ENCODE data around the gene FBXL5.

DNA sequence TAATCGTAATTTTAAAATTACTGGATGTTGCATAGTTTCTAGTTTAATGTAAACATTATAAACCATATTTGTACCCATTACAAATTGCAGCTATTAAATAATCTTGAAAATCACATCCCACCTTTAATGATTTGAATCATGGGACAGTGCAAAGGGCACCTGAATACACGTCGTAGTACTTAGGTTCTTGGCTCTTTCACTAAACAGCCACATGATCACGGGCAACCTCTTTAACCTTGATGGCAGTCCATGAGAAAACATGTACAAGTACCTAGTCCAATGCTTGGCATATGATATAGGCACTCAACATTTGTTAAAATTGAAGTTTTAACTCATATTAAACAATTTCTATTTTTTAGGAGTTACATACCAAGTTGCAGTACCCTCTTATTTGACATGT is 11.8 kb upstream of the FBXL5 start:
- no peak for TF ChIP-seq POLR2A (IDR thresholded peaks at IDR 0.05)
- TF ChIP-seq, protein P1, sequence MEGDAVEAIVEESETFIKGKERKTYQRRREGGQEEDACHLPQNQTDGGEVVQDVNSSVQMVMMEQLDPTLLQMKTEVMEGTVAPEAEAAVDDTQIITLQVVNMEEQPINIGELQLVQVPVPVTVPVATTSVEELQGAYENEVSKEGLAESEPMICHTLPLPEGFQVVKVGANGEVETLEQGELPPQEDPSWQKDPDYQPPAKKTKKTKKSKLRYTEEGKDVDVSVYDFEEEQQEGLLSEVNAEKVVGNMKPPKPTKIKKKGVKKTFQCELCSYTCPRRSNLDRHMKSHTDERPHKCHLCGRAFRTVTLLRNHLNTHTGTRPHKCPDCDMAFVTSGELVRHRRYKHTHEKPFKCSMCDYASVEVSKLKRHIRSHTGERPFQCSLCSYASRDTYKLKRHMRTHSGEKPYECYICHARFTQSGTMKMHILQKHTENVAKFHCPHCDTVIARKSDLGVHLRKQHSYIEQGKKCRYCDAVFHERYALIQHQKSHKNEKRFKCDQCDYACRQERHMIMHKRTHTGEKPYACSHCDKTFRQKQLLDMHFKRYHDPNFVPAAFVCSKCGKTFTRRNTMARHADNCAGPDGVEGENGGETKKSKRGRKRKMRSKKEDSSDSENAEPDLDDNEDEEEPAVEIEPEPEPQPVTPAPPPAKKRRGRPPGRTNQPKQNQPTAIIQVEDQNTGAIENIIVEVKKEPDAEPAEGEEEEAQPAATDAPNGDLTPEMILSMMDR (IDR thresholded peaks at IDR 0.05), result no peak
- no peak for TF ChIP-seq POLR2AphosphoS5 (IDR thresholded peaks at IDR 0.05)
- TF ChIP-seq EP300 (IDR thresholded peaks at IDR 0.05), result no peak
